ENCODE measurements around the gene ANO8. TPM values are rescaled to one million over a fixed set of nuclear protein-coding genes. Genes with fewer than 3 reads are reported as not detected.

Gene ANO8
- total RNA-seq, 1 experiment from 2014 or later = 18.6 TPM

- TF ChIP-seq, protein P1, sequence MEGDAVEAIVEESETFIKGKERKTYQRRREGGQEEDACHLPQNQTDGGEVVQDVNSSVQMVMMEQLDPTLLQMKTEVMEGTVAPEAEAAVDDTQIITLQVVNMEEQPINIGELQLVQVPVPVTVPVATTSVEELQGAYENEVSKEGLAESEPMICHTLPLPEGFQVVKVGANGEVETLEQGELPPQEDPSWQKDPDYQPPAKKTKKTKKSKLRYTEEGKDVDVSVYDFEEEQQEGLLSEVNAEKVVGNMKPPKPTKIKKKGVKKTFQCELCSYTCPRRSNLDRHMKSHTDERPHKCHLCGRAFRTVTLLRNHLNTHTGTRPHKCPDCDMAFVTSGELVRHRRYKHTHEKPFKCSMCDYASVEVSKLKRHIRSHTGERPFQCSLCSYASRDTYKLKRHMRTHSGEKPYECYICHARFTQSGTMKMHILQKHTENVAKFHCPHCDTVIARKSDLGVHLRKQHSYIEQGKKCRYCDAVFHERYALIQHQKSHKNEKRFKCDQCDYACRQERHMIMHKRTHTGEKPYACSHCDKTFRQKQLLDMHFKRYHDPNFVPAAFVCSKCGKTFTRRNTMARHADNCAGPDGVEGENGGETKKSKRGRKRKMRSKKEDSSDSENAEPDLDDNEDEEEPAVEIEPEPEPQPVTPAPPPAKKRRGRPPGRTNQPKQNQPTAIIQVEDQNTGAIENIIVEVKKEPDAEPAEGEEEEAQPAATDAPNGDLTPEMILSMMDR (conservative IDR thresholded peaks at IDR 0.05; ENCODE audit: low read depth, low read length) = no peak
- no peak for TF ChIP-seq EZH2 (IDR thresholded peaks at IDR 0.05; ENCODE audit: borderline replicate concordance, low read depth, low read length, poor library complexity, severe bottlenecking)
- DNase-seq (ENCODE audit: low spot score) = no peak
- no TSS peak for BruUV-seq (replicated peaks)
- H3K9me3 ChIP-seq (ENCODE audit: low read depth, low read length, poor library complexity, severe bottlenecking) = no peaks in the 10 kb centered on the region
- H3K4me3 ChIP-seq (ENCODE audit: low read depth, low read length, poor library complexity, severe bottlenecking) = no peak overlapping the region
- POLR2A ChIA-PET (ENCODE audit: low non-redundant PET) = no interaction called here
- H3K36me3 ChIP-seq (ENCODE audit: insufficient read depth, low read length, poor library complexity, severe bottlenecking) = no peaks in the 10 kb centered on the region
- no peaks in the 10 kb centered on the region for H3K27me3 ChIP-seq (replicated peaks; ENCODE audit: insufficient read depth, low read depth, low read length, poor library complexity)
- H3K4me1 ChIP-seq (ENCODE audit: insufficient read depth, low read length, poor library complexity, severe bottlenecking) = no peaks in the 10 kb centered on the region
- intact Hi-C loops (cut with micrococcal nuclease; ENCODE audit: unreplicated experiment) = no loop called here
- no peak overlapping the region for H3K27ac ChIP-seq (ENCODE audit: low read depth, low read length, poor library complexity, severe bottlenecking)
- CTCF ChIA-PET = interaction anchor here (0.6 kb wide), 1 partner anchor 83 kb away, joined by 4 read pairs; no protein-coding TSS in a partner anchor
These were observed 23.7 kb upstream of the ANO8 start for GRCh38 chr19:17358395-17358794.

GRCh38 chr19:17357724-17358123 lies 23.1 kb upstream of the ANO8 start:
- H3K4me3 ChIP-seq (ENCODE audit: low read depth, low read length, poor library complexity, severe bottlenecking) = no peak overlapping the region
- POLR2A ChIA-PET (ENCODE audit: low non-redundant PET) = no interaction called here
- intact Hi-C loops (cut with micrococcal nuclease; ENCODE audit: unreplicated experiment) = no loop called here

DNA sequence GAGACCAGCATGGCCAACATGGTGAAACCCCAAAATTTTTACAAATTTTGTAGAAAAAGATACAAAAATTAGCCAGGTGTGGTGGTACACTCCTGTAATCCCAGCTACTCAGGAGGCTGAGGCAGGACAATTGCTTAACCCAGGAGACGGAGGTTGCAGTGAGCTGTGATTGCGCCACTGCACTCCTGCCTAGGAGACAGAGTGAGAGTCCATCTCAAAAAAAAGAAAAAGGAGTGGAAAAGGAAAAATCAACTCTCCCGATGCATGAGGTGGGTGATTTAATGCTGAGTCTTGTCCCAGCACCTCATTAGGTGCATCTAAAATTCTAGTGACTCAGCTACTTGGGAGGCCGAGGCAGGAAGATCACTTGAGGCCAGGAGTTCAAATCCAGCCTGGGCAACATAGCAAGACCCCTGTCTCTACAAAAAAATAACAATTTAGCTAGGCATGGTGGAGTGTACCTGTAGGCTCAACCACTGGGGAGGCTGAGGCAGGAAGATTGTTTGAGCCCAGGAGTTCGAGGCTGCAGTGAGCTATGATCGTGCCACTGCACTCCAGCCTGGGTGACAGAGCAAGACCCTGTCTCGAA lies 22.5 kb upstream of the ANO8 start:
- ChIA-PET POLR2A (ENCODE audit: low non-redundant PET) (no interaction called here), CTCF (no interaction called here)
- intact Hi-C loops (cut with micrococcal nuclease; ENCODE audit: unreplicated experiment) = no loop called here
- no peaks in the 10 kb centered on the region for H3K4me1 ChIP-seq (ENCODE audit: insufficient read depth, low read length, poor library complexity, severe bottlenecking)
- TF ChIP-seq EZH2 (IDR thresholded peaks at IDR 0.05; ENCODE audit: borderline replicate concordance, low read depth, low read length, poor library complexity, severe bottlenecking) = no peak
- TF ChIP-seq, protein P1 (conservative IDR thresholded peaks at IDR 0.05; ENCODE audit: low read depth, low read length) = no peak
- DNase-seq (ENCODE audit: low spot score) = no peak
- no peaks in the 10 kb centered on the region for H3K36me3 ChIP-seq (ENCODE audit: insufficient read depth, low read length, poor library complexity, severe bottlenecking)
- H3K27ac ChIP-seq (ENCODE audit: low read depth, low read length, poor library complexity, severe bottlenecking) = no peak overlapping the region
- H3K4me3 ChIP-seq (ENCODE audit: low read depth, low read length, poor library complexity, severe bottlenecking) = no peak overlapping the region
- no TSS peak for BruUV-seq (replicated peaks)
- H3K27me3 ChIP-seq (replicated peaks; ENCODE audit: insufficient read depth, low read depth, low read length, poor library complexity) = no peaks in the 10 kb centered on the region
- no peaks in the 10 kb centered on the region for H3K9me3 ChIP-seq (ENCODE audit: low read depth, low read length, poor library complexity, severe bottlenecking)

More at GRCh38 chr19:17357724-17358123, 23.1 kb upstream of the ANO8 start:
- no peak for DNase-seq (ENCODE audit: low spot score)
- no peaks in the 10 kb centered on the region for H3K27me3 ChIP-seq (replicated peaks; ENCODE audit: insufficient read depth, low read depth, low read length, poor library complexity)
- TF ChIP-seq, protein P1 (conservative IDR thresholded peaks at IDR 0.05; ENCODE audit: low read depth, low read length) = no peak
- TF ChIP-seq EZH2 (IDR thresholded peaks at IDR 0.05; ENCODE audit: borderline replicate concordance, low read depth, low read length, poor library complexity, severe bottlenecking) = no peak
- H3K27ac ChIP-seq (ENCODE audit: low read depth, low read length, poor library complexity, severe bottlenecking) = no peak overlapping the region
- H3K36me3 ChIP-seq (ENCODE audit: insufficient read depth, low read length, poor library complexity, severe bottlenecking) = no peaks in the 10 kb centered on the region
- H3K9me3 ChIP-seq (ENCODE audit: low read depth, low read length, poor library complexity, severe bottlenecking) = no peaks in the 10 kb centered on the region
- CTCF ChIA-PET = no interaction called here
- no peaks in the 10 kb centered on the region for H3K4me1 ChIP-seq (ENCODE audit: insufficient read depth, low read length, poor library complexity, severe bottlenecking)
- BruUV-seq (replicated peaks) = no TSS peak
